ENCODE measurements around the gene DYRK3.
A peak's percentile ranks its signal among the peaks of the same experiment; 100 is the strongest.

Gene DYRK3

GRCh38 chr1:206658264-206658980 is 23.1 kb downstream of the DYRK3 start:
- H3K36me3 Mint-ChIP-seq = no peaks in the 10 kb centered on the region
- peaks cover 68% of the 10 kb centered on the region for H3K27me3 Mint-ChIP-seq
- no peaks in the 10 kb centered on the region for H3K9me3 Mint-ChIP-seq
- no peak overlapping the region for H3K4me3 Mint-ChIP-seq
- no peak overlapping the region for H3K27ac Mint-ChIP-seq
- peaks cover 12% of the 10 kb centered on the region for H3K4me1 Mint-ChIP-seq
- peak; percentile 70 for DNase-seq
- CTCF ChIA-PET = interaction anchor here (0.6 to 5.2 kb wide), 27 partner anchors 9 to 324 kb away, joined by 3 to 39 read pairs (median 4); partner anchors contain the start of genes DYRK3 and IKBKE

GRCh38 chr1:206658981-206659273 is 23.6 kb downstream of the DYRK3 start:
- H3K4me1 Mint-ChIP-seq = peaks cover 16% of the 10 kb centered on the region
- CTCF ChIA-PET = interaction anchor here (0.6 to 5.2 kb wide), 24 partner anchors 9 to 323 kb away, joined by 3 to 39 read pairs (median 4); partner anchors contain the start of genes DYRK3 and IKBKE
- no peak for DNase-seq
- H3K36me3 Mint-ChIP-seq = no peaks in the 10 kb centered on the region
- H3K27ac Mint-ChIP-seq = no peak overlapping the region
- H3K4me3 Mint-ChIP-seq = no peak overlapping the region
- no peaks in the 10 kb centered on the region for H3K9me3 Mint-ChIP-seq
- H3K27me3 Mint-ChIP-seq = peaks cover 73% of the 10 kb centered on the region

- no peaks in the 10 kb centered on the region for H3K36me3 Mint-ChIP-seq
- CTCF ChIA-PET = interaction anchor here (0.8 to 3.2 kb wide), 14 partner anchors 11 to 257 kb away, joined by 3 to 29 read pairs (median 4); partner anchors contain the start of genes DYRK3 and IKBKE
- no peak overlapping the region for H3K27ac Mint-ChIP-seq
- H3K27me3 Mint-ChIP-seq = peaks cover 83% of the 10 kb centered on the region
- no peak overlapping the region for H3K4me3 Mint-ChIP-seq
- H3K9me3 Mint-ChIP-seq = no peaks in the 10 kb centered on the region
- H3K4me1 Mint-ChIP-seq = peaks cover 19% of the 10 kb centered on the region
- DNase-seq = no peak
Observed at GRCh38 chr1:206660136-206660535, 24.8 kb downstream of the DYRK3 start.

GRCh38 chr1:206661161-206661820 is 26.0 kb downstream of the DYRK3 start:
- Mint-ChIP-seq H3K9me3 (no peaks in the 10 kb centered on the region), H3K27me3 (peaks cover 87% of the 10 kb centered on the region), H3K4me1 (peaks cover 19% of the 10 kb centered on the region), H3K36me3 (no peaks in the 10 kb centered on the region), H3K27ac (no peak overlapping the region), H3K4me3 (no peak overlapping the region)
- no peak for DNase-seq
- CTCF ChIA-PET = interaction anchor here (0.6 to 9.3 kb wide), 4 partner anchors 8 to 199 kb away, joined by 3 to 188 read pairs (median 3); partner anchors contain the start of gene DYRK3

DNA sequence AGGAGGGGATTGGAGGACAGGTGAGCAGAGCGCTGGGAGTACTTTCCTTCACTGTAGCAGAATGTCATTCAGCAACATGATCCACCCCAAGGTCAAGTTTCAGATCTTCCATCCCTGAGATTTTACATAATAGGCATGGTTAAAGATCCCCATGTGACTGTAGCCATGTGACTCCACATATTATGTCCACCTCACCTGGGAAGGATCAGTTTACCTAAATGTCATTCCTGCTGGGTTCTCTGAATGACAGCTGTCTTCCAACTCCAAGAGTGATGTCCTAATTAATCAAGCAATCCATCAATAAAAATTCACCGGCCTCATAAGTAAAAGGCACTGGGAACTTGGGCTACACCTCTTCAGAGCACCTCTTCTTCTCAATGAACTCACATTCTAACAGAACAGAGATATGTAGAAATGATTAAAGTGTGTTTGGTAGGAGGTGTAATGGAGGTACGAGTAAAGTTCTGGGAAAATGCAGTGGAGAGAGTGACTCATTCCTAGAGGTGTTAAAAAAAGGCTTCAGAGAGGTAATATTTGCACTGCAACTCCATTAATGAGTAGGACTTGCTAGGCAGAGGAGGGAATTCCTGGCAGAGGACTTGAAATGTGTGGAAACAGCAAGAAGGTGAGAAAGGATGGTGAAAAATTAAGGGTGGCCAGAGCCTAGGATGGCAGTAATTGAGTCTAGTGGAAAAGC is 27.2 kb downstream of the DYRK3 start:
- CTCF ChIA-PET = interaction anchor here (0.9 to 9.3 kb wide), 31 partner anchors 7 to 320 kb away, joined by 3 to 188 read pairs (median 15); partner anchors contain the start of genes DYRK3 and EIF2D
- no peaks in the 10 kb centered on the region for H3K9me3 Mint-ChIP-seq
- H3K27ac Mint-ChIP-seq = no peak overlapping the region
- no peak for DNase-seq
- H3K4me1 Mint-ChIP-seq = peaks cover 19% of the 10 kb centered on the region
- H3K36me3 Mint-ChIP-seq = no peaks in the 10 kb centered on the region
- H3K27me3 Mint-ChIP-seq = peaks cover 79% of the 10 kb centered on the region
- H3K4me3 Mint-ChIP-seq = no peak overlapping the region

DNA sequence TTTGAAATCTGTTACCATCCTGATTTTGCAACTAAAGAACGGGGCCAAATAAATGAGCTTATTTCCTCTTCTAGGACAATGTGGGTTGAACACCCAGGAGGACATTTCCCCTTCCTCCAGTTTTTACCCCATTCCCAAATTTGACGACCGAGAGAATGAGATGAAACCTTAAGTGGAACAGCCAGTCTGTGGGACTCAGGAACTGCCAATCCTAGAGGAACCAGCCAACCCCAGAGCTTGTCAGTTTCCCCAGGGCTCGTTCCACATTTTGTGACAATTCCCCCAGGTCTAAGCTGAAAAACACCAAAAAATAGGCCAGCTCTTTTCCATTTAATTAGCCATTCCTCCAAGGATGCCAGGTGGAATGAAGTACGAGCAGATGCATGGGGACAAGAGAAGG is 28.0 kb downstream of the DYRK3 start:
- no peaks in the 10 kb centered on the region for H3K9me3 Mint-ChIP-seq
- H3K4me1 Mint-ChIP-seq = peaks cover 20% of the 10 kb centered on the region
- CTCF ChIA-PET = interaction anchor here (0.5 to 9.3 kb wide), 60 partner anchors 8 to 1068 kb away, joined by 3 to 188 read pairs (median 6); partner anchors contain the start of genes DYRK3, EIF2D and IKBKE
- H3K36me3 Mint-ChIP-seq = no peaks in the 10 kb centered on the region
- H3K27ac Mint-ChIP-seq = no peak overlapping the region
- H3K4me3 Mint-ChIP-seq = no peak overlapping the region
- peaks cover 75% of the 10 kb centered on the region for H3K27me3 Mint-ChIP-seq
- no peak for DNase-seq

DNA sequence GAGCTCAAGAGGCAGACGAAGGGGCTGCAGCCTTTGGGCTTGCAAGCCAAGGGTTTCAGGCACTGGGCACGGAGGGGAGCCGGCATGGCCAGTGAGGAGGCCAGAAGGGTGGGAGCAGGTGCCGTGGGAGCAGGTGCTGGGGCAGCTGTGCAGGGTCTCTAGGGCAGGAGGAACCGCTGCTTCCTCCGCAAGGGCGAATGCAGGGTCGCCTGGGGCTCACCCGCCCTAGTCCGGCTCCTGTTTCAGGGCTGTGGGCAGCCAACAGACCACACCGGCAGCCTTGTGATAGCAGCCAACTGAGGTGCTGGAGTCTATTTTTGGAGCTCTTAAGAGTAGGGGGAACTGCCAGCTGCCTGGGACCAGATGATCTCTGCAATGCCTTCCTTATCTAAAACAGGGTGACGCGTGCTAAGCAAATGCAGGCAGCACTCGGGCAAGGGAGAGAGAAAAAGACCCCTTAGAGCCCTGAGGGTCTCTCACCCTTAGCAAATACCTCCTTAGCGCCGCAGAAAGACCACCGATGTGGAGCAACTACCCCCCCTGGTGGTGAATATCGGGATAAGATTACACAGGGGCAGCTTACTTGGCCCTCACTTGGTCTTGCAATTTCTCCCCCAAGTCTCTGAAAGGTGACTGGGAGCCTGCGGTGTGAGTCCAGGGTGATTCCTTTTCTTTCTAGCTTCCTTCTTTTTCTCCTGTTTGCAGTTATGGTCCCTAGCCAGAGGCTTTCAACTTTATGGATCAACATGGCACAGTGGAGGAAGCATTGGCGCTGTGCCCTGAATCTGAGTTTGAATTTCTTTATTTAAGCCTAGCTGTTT is 28.7 kb downstream of the DYRK3 start:
- H3K27me3 Mint-ChIP-seq = peaks cover 68% of the 10 kb centered on the region
- H3K9me3 Mint-ChIP-seq = no peaks in the 10 kb centered on the region
- peak; percentile 76 for DNase-seq
- no peak overlapping the region for H3K27ac Mint-ChIP-seq
- CTCF ChIA-PET = interaction anchor here (0.6 to 9.3 kb wide), 67 partner anchors 9 to 634 kb away, joined by 3 to 188 read pairs (median 5); partner anchors contain the start of genes DYRK3, EIF2D and IKBKE
- no peaks in the 10 kb centered on the region for H3K36me3 Mint-ChIP-seq
- no peak overlapping the region for H3K4me3 Mint-ChIP-seq
- H3K4me1 Mint-ChIP-seq = peaks cover 20% of the 10 kb centered on the region

- Mint-ChIP-seq H3K4me1 (peaks cover 20% of the 10 kb centered on the region), H3K27ac (no peak overlapping the region), H3K27me3 (peaks cover 64% of the 10 kb centered on the region), H3K4me3 (no peak overlapping the region), H3K36me3 (no peaks in the 10 kb centered on the region), H3K9me3 (no peaks in the 10 kb centered on the region)
- no peak for DNase-seq
- CTCF ChIA-PET = interaction anchor here (0.6 to 9.3 kb wide), 49 partner anchors 7 to 318 kb away, joined by 3 to 188 read pairs (median 9); partner anchors contain the start of genes DYRK3 and EIF2D
Observed at GRCh38 chr1:206664740-206665139, 29.4 kb downstream of the DYRK3 start.

DNA sequence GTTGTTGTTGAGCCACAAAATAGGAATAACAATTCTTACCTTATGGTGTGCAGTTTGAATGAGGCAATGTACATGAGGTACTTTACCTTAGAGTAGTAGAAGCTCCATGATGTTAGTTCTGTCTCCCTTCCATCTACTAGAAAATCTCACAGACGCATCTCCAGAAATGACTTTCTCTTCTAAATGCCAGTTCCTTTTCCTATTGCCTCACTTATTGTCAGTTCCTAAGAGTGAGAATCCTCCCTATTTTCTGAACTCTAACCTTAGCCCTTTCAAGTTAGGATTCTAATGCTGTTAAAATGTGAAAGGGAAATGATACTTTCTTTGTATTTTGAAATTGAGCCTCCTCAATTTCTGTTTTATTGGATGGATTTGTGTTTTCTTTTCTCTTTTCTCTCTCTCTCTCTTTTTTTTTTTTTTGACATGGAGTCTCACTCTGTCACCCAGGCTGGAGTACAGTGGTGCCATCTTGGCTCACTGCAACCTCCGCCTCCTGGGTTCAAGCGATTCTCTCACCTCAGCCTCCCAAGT is 30.8 kb downstream of the DYRK3 start:
- no peak overlapping the region for H3K27ac Mint-ChIP-seq

DNA sequence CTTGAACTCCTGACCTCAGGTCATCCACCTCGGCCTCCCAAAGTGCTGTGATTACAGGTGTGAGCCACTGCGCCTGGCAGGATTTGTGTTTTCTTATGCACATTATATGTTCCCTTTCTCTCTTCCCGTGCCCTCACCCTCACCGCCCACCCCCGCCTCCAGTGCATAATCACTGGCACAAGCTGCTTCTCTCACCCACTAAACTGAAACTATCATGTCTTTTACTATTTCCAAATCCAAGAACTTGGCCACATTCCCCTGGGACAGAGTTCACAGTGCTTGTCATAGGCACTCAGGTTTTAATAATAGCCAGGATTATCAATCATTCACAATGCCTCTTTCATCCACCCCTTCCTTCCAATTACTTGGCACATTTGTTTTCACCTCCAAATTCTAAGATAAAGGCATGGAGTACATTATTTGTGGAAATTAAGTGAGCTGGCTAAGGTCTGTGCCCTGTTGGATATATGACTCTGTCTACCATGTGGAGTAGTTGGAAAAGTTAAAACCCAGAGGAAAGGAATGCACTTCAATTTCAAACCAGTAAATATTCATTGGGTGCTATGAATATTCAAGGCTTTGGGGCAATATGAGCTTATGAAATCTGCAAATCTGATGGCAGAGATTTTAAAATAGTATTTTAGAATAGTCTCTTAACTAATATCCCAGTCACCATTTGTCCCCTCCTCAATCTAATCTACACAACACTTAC is 31.8 kb downstream of the DYRK3 start:
- Mint-ChIP-seq H3K27ac (no peak overlapping the region), H3K4me1 (peaks cover 20% of the 10 kb centered on the region), H3K9me3 (no peaks in the 10 kb centered on the region), H3K36me3 (no peaks in the 10 kb centered on the region), H3K4me3 (no peak overlapping the region), H3K27me3 (peaks cover 54% of the 10 kb centered on the region)
- CTCF ChIA-PET = interaction anchor here (0.6 to 9.3 kb wide), 11 partner anchors 10 to 188 kb away, joined by 3 to 188 read pairs (median 6); partner anchors contain the start of genes DYRK3, EIF2D and MAPKAPK2
- no peak for DNase-seq

More for the DNA sequence above, 30.8 kb downstream of the DYRK3 start:
- H3K9me3 Mint-ChIP-seq = no peaks in the 10 kb centered on the region
- H3K4me3 Mint-ChIP-seq = no peak overlapping the region
- H3K27me3 Mint-ChIP-seq = peaks cover 61% of the 10 kb centered on the region
- peaks cover 20% of the 10 kb centered on the region for H3K4me1 Mint-ChIP-seq
- H3K36me3 Mint-ChIP-seq = no peaks in the 10 kb centered on the region
- CTCF ChIA-PET = interaction anchor here (1.0 to 9.3 kb wide), 15 partner anchors 9 to 187 kb away, joined by 3 to 188 read pairs (median 22); partner anchors contain the start of genes DYRK3, EIF2D and MAPKAPK2
- DNase-seq = no peak

- Mint-ChIP-seq H3K9me3 (no peaks in the 10 kb centered on the region), H3K27ac (no peak overlapping the region), H3K4me1 (peaks cover 17% of the 10 kb centered on the region), H3K4me3 (no peak overlapping the region), H3K36me3 (no peaks in the 10 kb centered on the region), H3K27me3 (peaks cover 42% of the 10 kb centered on the region)
- CTCF ChIA-PET = interaction anchor here (6.4 to 9.3 kb wide), 3 partner anchors 11 to 38 kb away, joined by 39 to 188 read pairs (median 82); partner anchors contain the start of gene DYRK3
- DNase-seq = no peak
Observed at GRCh38 chr1:206668351-206668750, 33.0 kb downstream of the DYRK3 start.

- Mint-ChIP-seq H3K27ac (no peak overlapping the region), H3K27me3 (peaks cover 36% of the 10 kb centered on the region), H3K36me3 (no peaks in the 10 kb centered on the region), H3K4me3 (no peak overlapping the region), H3K4me1 (peaks cover 12% of the 10 kb centered on the region), H3K9me3 (no peaks in the 10 kb centered on the region)
- no peak for DNase-seq
- CTCF ChIA-PET = interaction anchor here (1.5 to 9.3 kb wide), 4 partner anchors 12 to 140 kb away, joined by 4 to 188 read pairs (median 60); partner anchors contain the start of gene DYRK3
Observed at GRCh38 chr1:206668874-206669410, 33.6 kb downstream of the DYRK3 start.
